GM06990 (cell line): Measurements from ENCODE around the gene SLC6A5.
"Not testable (repeated sequence)": the region's sequence is repeated elsewhere in the genome, so short reads cannot be mapped to it uniquely, and the experiment has no call there.

Experiments used
- DNase-seq: peaks from one replicate; pipeline ENCODE4 v3.0.0-alpha.2; 2011; ENCODE audit not compliant: insufficient read length; ENCODE audit errors: extremely low read depth
- H3K27me3 ChIP-seq: replicated peaks from 2 replicates; pipeline ENCODE4 v1.6.0; 2011; ENCODE audit warnings: low read length; ENCODE audit not compliant: control insufficient read depth, insufficient read depth
- H3K36me3 ChIP-seq: 2 replicates; pipeline ENCODE4 v1.5.1; 2011; ENCODE audit warnings: low read length; ENCODE audit not compliant: control insufficient read depth, insufficient read depth
- H3K4me3 ChIP-seq: replicated peaks from 2 replicates; pipeline ENCODE4 v1.5.1; 2011; ENCODE audit warnings: low read depth, mild to moderate bottlenecking, control low read depth, low read length
- TF ChIP-seq, protein P1 (sequence below): IDR thresholded peaks from 2 replicates; pipeline ENCODE4 v1.5.1; 2011; ENCODE audit warnings: low read length, control low read depth, mild to moderate bottlenecking, inconsistent platforms; ENCODE audit not compliant: insufficient read depth, poor library complexity, severe bottlenecking

SLC6A5 gene

DNA sequence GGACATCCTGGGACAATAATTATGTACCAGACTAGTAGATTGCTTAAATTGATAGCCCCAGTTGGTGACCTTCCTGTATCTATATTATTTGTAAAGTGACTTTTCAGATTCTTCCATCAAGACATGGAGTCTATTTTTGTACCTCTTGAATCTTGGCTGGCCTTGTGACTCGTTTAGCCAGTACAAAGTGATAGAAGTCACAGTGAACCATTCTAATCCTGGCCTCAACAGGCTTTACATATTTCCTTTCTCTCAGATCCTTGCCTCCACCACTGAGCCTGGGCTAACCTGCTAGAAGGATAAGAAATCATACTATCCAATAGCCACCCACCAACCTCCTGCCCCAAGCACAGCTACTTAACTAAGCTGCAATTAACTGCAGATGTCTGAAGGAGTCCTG lies 37.5 kb upstream of the SLC6A5 start:
- no peak for DNase-seq
- TF ChIP-seq, protein P1, sequence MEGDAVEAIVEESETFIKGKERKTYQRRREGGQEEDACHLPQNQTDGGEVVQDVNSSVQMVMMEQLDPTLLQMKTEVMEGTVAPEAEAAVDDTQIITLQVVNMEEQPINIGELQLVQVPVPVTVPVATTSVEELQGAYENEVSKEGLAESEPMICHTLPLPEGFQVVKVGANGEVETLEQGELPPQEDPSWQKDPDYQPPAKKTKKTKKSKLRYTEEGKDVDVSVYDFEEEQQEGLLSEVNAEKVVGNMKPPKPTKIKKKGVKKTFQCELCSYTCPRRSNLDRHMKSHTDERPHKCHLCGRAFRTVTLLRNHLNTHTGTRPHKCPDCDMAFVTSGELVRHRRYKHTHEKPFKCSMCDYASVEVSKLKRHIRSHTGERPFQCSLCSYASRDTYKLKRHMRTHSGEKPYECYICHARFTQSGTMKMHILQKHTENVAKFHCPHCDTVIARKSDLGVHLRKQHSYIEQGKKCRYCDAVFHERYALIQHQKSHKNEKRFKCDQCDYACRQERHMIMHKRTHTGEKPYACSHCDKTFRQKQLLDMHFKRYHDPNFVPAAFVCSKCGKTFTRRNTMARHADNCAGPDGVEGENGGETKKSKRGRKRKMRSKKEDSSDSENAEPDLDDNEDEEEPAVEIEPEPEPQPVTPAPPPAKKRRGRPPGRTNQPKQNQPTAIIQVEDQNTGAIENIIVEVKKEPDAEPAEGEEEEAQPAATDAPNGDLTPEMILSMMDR = no peak
- Histone ChIP-seq H3K36me3 (no peaks in the 10 kb centered on the region), H3K4me3 (no peak overlapping the region), H3K27me3 (no peaks in the 10 kb centered on the region; the same call in 1 of the 2 replicates)

DNA sequence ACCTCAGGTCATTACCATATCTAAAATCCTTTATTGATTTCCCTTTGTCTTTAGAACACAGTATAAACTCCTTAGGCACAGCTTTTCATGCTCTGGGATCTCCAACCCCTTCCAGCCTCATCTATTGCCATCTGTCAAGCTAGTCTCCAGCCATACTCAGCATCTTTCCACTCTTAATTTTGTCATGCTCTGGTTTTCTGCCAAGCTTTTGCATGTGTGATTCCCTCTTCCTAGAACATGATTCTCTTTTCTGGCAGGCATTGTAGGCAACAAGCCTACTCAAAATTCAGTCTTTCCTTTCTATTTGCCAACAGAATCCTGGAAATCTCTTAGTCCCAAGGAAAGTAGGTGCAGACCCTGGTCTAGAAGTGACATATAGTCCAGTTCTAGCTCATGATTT lies 35.5 kb upstream of the SLC6A5 start:
- H3K27me3 ChIP-seq = no peaks in the 10 kb centered on the region; the same call in 1 of the 2 replicates
- H3K4me3 ChIP-seq = no peak overlapping the region
- TF ChIP-seq, protein P1 = no peak
- DNase-seq = no peak
- H3K36me3 ChIP-seq = no peaks in the 10 kb centered on the region

DNA sequence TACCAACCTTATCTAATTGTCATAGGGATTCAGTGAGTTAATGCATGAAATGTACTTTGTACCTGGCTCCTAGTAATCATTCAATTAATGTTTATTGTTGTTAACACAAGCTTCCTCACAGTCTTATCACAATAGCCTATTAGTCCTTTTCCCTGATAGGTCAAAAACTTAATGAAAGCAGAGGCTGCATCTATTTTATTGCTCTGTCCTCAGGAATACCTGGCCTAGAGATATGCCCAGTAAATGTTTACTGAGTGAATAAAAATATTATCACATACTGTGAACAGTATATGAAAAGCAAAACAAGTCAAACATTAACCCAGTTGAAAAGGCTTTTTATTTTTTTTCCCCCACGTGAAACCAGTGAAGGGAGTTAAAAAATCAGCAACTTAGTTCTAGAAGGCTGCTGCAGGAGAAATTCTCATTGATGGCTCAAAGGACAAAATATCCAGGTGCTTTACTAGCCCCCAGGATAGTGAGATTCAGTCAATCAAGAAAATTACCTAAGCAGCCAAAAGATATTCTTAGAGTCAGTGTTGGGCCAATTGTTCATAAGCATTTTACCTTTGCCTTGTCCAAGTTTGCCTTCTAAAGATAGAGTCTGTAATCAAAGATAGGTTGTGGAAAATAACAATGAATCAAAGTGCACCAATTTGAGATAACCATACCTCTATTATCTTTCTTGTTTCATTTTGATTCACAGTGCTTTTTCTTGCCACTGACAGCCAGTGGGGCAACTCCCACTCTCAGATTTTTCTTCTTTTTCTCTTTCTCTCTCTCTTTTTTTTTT lies 34.4 kb upstream of the SLC6A5 start:
- Histone ChIP-seq H3K27me3 (no peaks in the 10 kb centered on the region), H3K4me3 (no peak overlapping the region), H3K36me3 (no peaks in the 10 kb centered on the region)
- no peak for DNase-seq
- TF ChIP-seq, protein P1 = no peak

DNA sequence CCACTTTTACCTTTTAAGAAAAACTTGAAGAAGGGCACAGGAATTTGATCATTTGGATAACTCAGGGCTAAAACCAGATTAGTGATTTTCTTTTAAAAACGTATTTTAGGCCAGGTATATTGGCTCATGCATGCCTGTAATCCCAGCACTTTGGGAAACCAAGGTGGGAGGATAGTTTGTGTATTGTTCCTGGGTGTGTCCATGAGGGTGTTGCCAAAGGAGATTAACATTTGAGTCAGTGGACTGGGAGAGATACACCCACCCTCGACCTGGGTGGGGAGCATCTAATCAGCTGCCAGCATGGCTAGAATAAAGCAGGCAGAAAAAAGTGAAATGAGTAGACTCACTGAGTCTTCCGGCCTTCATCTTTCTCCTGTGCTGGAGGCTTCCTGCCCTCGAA lies 33.3 kb upstream of the SLC6A5 start:
- not testable (repeated sequence) for H3K4me3 ChIP-seq, H3K27me3 ChIP-seq, DNase-seq, H3K36me3 ChIP-seq

DNA sequence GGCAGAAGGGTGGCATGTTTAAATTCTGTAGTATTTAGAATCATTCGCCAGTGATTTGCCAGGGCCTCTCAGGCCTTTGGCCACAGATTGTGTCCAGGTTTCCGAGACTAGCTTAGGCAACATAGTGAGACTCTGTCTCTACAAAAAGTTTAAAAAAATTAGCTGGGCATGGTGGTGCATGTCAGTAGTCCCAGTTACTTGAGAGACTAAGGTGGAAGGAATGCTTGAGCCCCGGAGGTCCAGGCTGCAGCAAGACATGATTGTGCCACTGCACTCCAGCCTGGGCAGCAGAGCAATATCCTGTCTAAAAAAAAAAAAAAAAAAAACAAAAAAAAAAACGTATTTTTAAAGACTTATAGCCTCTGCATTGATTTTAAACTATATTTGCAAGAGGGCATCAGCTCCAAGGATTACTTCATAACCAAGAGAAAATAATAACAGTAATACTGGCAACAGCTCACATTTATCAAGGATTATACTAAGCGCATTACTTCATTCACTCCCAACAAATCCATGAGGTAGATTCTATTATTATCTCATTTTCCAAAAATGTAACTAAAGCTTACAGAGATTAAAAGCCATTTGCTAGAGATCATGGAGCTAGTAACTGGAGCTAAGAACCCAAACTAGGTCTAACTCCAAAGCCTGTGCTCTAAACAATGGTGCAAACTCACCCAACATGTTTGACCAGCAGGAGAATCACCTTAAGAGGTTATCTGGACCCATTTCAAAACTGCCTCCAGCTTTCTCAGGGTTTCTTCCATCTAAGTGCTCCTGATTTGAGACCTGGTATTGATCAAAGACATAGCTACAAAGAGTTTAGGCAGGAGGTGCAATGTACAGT lies 32.6 kb upstream of the SLC6A5 start:
- no peak for DNase-seq
- Histone ChIP-seq H3K36me3 (no peaks in the 10 kb centered on the region), H3K27me3 (no peaks in the 10 kb centered on the region), H3K4me3 (no peak overlapping the region)
- TF ChIP-seq, protein P1 = no peak

DNA sequence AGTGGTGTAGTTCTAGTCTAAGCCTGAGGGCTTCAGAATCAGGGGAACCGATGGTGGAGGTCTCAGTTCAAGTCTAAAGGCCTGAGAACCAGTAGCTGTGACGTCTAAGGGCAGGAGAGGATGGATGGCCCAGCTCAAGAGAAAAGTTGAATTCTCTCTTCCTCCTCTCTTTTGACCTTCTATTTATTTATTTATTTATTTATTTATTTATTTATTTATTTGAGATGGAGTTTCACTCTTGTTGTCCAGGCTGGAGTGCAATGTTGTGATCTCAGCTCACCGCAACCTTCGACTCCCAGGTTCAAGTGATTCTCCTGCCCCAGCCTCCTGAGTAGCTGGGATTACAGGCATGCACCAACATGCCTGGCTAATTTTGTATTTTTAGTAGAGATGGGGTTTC lies 19.7 kb upstream of the SLC6A5 start:
- H3K4me3 ChIP-seq = not testable (repeated sequence)

More for the DNA sequence above, 19.7 kb upstream of the SLC6A5 start:
- H3K36me3 ChIP-seq, DNase-seq, H3K27me3 ChIP-seq: not testable (repeated sequence)
